ENCODE results near the gene P2RY4.

DNA sequence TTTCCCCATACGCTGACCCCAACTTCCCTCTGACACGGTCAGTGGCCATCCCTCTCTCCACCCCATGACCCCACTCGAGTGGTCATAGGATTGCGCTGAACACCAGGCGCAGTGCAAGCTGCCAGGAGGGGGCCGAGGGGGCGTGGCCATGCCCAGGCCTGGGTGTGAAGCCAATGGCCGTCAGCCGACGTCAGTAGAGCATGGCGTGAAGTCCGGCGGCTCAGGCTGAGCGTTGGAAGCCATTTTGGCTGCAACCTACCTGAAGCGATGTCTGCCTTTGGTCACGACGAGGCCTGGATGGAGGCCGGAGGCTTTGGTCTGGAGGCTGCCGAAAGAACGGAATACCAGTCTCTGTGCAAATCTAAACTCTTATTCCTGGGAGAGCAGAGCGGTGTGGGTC, 21.9 kb upstream of the P2RY4 start, which contains the start of gene RAB41:
- TF ChIP-seq EZH2 (IDR thresholded peaks at IDR 0.05; ENCODE audit: low read depth) = no peak
- TF ChIP-seq, protein P1, sequence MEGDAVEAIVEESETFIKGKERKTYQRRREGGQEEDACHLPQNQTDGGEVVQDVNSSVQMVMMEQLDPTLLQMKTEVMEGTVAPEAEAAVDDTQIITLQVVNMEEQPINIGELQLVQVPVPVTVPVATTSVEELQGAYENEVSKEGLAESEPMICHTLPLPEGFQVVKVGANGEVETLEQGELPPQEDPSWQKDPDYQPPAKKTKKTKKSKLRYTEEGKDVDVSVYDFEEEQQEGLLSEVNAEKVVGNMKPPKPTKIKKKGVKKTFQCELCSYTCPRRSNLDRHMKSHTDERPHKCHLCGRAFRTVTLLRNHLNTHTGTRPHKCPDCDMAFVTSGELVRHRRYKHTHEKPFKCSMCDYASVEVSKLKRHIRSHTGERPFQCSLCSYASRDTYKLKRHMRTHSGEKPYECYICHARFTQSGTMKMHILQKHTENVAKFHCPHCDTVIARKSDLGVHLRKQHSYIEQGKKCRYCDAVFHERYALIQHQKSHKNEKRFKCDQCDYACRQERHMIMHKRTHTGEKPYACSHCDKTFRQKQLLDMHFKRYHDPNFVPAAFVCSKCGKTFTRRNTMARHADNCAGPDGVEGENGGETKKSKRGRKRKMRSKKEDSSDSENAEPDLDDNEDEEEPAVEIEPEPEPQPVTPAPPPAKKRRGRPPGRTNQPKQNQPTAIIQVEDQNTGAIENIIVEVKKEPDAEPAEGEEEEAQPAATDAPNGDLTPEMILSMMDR (conservative IDR thresholded peaks at IDR 0.05) = no peak

Data from PC-9 (cell line).